Coronary artery (tissue), 2 donors: ENCODE data around the gene OMG.

ENCODE experiments used
- DNase-seq: peaks from one replicate; pipeline ENCODE4 v3.0.0-alpha.2; 2017; ENCODE audit warnings: low spot score
- H3K27ac ChIP-seq, 2 donors: fragments of 200-600 bp; sonication (generic); one replicate each; pipeline ENCODE4 v1.5.1; 2016 to 2019
- H3K4me3 ChIP-seq: fragments of 200-600 bp; sonication (generic); 2 replicates; pipeline ENCODE4 v1.5.1; 2016; ENCODE audit warnings: mild to moderate bottlenecking, moderate library complexity
- TF ChIP-seq, protein P1 (sequence below): fragments of 200-600 bp; sonication (generic); IDR thresholded peaks from one replicate; pipeline ENCODE4 v1.5.1; 2019; ENCODE audit warnings: antibody characterized with exemption

The OMG gene

GRCh38 chr17:31261601-31262000 is 35.4 kb downstream of the OMG start:
- TF ChIP-seq, protein P1, sequence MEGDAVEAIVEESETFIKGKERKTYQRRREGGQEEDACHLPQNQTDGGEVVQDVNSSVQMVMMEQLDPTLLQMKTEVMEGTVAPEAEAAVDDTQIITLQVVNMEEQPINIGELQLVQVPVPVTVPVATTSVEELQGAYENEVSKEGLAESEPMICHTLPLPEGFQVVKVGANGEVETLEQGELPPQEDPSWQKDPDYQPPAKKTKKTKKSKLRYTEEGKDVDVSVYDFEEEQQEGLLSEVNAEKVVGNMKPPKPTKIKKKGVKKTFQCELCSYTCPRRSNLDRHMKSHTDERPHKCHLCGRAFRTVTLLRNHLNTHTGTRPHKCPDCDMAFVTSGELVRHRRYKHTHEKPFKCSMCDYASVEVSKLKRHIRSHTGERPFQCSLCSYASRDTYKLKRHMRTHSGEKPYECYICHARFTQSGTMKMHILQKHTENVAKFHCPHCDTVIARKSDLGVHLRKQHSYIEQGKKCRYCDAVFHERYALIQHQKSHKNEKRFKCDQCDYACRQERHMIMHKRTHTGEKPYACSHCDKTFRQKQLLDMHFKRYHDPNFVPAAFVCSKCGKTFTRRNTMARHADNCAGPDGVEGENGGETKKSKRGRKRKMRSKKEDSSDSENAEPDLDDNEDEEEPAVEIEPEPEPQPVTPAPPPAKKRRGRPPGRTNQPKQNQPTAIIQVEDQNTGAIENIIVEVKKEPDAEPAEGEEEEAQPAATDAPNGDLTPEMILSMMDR = no peak
- DNase-seq = no peak
- Histone ChIP-seq H3K4me3 (no peak overlapping the region), H3K27ac (no peak overlapping the region)

DNA sequence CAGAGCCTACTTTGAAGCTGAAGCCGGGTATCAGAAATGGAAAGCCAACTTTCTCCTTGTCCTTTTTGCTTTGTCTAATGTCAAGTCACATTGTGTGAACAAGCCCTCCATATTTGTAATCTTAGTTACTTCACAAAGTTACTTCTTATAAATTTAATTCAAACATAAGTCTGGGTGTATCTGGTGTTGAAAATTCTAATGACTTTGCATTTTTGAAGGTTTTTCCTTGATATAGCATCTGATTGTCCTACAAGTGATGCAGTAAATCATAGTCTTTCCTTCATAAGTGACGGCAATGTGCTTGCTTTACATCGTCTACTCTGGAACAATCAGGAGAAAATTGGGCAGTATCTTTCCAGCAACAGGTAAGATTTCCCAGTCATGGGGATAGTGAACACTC is 36.9 kb downstream of the OMG start:
- DNase-seq = no peak
- TF ChIP-seq, protein P1 = no peak
- Histone ChIP-seq H3K4me3 (no peak overlapping the region), H3K27ac (no peak overlapping the region)

GRCh38 chr17:31256936-31257335 is 40.1 kb downstream of the OMG start:
- DNase-seq = no peak
- TF ChIP-seq, protein P1 = no peak
- H3K4me3 ChIP-seq = no peak overlapping the region
- no peak overlapping the region for H3K27ac ChIP-seq

DNA sequence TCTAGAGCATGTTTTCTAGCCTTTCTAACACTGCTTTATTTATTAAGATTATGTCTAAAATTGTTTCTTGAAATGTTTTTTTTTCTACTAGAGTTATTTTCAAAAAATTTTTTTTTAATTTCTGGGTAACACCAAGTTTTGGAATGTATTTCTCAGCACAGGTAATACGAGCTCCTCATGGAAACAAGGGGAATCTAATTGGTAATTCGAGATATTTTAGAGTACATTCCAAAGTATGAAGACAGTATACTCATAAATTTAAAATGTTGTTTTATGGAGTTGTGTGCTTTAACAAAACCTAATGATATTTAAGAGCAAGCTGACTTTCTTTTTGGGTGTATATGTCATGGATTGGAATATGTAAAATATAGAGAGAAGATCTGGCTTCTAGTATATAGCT is 42.4 kb downstream of the OMG start:
- Histone ChIP-seq H3K27ac (no peak overlapping the region), H3K4me3 (no peak overlapping the region)
- TF ChIP-seq, protein P1 = no peak
- no peak for DNase-seq

DNA sequence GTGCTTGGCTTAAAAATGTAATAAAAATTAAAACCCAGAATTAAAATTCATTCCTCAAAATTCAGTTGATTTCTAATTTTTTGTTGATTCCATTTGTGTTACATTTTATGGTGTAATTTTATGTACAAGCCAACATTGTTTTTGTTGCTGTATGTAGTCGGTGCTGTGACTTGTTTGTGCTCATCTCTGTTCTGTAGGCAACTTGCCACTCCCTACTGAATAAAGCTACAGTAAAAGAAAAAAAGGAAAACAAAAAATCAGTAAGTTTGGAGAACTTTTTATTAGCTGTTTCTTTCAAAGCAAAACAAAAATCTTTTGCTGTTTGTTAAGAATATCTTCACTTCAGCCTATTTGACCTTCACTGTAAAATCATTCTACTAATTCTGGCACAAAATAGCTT is 44.3 kb downstream of the OMG start:
- TF ChIP-seq, protein P1 = no peak
- DNase-seq = no peak
- Histone ChIP-seq H3K27ac (no peak overlapping the region), H3K4me3 (no peak overlapping the region)

- no peak overlapping the region for H3K4me3 ChIP-seq
- H3K27ac ChIP-seq = no peak overlapping the region
- TF ChIP-seq, protein P1 = no peak
- no peak for DNase-seq
These were observed 45.1 kb downstream of the OMG start for GRCh38 chr17:31251970-31252328.

DNA sequence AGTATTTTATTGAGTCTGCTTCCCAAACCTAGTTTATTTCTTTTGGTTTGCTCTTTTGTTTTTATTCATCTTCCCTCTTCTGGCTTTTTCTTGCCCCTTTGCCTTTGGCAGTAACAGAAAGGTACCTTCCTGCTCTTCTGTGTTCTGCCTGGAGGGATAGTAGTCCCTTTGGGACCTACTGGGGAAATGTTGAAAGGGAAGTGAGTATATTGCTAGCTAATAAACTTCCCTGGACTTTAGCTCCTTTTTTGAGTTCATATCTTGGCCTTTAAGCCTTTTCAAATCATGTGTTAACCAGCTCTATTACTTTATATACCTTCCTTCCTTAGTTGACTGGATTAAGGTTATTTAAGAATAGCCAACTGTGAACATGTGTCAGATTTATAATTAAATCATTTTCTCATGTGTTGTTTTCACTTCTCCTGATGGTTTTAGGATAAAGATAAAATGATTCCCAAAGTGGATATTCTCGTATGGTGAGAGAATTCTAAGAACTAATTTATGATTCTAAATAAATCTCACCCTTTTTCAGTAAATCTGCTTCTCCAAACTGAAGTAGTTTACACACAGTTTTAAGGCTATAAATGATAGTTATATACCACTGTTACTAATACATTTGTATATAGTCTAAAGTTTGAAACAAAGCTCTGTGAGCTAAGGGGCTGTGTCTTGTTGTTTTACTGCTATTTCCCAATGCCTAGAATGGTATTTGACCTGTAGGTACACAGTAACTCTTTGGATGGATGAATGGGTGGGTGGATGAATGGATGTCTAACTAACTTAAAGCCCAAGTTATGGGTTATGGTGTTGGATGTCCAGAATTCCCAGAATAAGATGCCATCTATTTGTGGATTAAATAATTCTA is 45.7 kb downstream of the OMG start:
- DNase-seq = no peak
- no peak overlapping the region for H3K4me3 ChIP-seq
- TF ChIP-seq, protein P1 = no peak

More for the DNA sequence above, 45.7 kb downstream of the OMG start:
- H3K27ac ChIP-seq = no peak overlapping the region
